NCI-H748 (cell line): ENCODE data around the gene CPNE7.

Source experiments
- DNase-seq: peaks from one replicate; lab custom pipeline; 2025; ENCODE audit not compliant: unreplicated experiment; lab: John Stamatoyannopoulos, UW

The CPNE7 gene

GRCh38 chr16:89549007-89549700, 26.4 kb upstream of the CPNE7 start:
- no peak for DNase-seq

DNA sequence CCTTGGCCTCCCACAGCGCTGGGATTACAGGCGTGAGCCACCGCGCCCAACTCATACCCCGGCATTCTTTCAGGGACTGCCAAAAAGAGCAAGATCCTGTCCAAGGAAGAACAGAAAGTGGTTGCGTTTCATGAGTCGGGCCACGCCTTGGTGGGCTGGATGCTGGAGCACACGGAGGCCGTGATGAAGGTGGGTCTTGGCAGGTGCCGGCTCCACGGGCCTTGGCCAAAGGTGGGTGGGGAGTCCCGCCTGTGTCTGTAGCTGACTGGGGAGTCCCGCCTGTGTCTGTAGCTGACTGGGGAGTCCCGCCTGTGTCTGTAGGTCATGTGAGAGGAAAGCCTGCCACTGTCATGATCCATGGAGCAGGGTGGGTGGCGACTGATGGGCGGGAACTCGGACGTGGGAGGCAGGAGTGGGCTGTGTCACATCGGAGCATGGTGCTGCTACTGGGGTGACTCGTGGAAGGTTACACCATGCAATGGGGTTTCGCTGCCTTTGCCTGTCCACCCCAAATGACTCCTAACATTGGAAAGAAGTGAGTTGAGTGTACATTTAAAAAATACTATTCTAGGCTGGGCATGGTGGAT, 25.0 kb upstream of the CPNE7 start:
- no peak for DNase-seq

DNA sequence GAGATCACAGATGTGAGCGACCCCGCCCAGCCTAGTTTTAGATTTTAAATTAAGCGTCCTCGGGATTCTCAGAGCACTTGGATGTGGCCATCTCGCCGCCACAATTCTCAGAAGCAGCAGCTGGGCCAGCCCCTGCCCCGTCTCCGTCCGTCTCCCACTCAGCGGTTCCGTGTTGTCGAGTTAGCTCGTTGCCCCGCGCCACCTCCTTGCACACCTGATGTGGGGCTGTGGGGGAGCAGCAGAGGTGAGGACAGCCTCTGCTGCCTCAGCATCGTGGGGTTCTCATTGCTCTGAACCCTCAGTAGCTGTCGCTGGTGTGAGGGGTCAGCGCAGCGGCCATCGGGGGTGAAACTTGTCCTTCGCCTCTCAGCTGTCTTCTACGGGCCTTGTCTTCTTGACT, 23.2 kb upstream of the CPNE7 start:
- no peak for DNase-seq

GRCh38 chr16:89552913-89553312, 22.6 kb upstream of the CPNE7 start:
- DNase-seq = no peak

DNA sequence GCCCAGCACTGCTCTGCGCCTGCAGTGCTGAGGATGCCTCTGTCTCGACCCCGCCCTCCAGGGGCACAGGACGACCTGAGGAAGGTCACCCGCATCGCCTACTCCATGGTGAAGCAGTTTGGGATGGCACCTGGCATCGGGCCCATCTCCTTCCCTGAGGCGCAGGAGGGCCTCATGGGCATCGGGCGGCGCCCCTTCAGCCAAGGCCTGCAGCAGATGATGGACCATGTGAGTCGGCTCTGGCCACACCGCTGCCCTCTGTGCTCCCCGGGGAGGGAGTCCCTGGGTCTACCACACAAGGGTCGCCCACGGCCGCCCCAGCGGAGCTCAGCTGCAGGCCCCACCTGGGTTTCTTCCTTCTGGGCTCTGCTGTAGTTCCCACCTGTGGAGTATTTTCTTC, 21.8 kb upstream of the CPNE7 start:
- no peak for DNase-seq

- no peak for DNase-seq
Observed at GRCh38 chr16:89554343-89554742, 21.2 kb upstream of the CPNE7 start.

DNA sequence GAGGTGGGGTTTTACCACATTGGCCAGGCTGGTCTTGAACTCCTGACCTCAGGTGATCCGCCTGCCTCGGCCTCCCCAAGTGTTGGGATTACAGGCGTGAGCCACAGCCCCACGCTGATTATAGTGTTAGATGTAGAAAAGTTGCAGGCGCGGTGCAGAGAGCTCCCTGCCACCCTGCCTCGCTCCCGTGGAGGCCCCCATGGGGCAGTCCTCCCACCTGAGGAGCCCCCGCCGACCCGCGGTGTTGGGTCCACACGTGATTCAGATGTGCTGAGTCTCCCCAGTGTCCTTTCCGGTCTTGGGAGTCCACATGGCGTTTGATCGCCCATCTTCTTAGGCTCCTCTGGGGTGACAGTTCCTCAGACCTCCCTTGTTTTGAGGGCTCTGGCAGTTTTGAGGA, 20.3 kb upstream of the CPNE7 start:
- DNase-seq = no peak

DNA sequence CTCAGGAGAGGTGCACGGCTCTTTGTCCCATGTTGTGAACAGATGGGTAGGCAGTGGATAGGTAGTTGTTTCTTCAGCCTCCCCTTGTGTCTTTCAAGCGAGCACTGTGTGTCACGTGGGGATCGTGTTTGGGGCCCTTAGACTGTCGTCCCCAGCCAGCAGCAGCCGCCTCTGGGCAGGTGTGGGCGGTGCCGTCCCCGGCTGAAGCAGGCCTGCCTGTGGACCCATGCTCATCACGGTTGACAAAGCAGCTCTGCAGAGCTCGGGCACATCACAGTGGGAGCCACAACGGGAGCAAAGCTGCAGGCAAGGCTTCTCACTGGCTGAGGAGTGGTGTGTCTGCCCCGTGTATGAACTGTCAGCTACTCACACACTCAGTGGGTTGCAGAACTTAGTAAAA, 19.8 kb upstream of the CPNE7 start:
- no peak for DNase-seq

DNA sequence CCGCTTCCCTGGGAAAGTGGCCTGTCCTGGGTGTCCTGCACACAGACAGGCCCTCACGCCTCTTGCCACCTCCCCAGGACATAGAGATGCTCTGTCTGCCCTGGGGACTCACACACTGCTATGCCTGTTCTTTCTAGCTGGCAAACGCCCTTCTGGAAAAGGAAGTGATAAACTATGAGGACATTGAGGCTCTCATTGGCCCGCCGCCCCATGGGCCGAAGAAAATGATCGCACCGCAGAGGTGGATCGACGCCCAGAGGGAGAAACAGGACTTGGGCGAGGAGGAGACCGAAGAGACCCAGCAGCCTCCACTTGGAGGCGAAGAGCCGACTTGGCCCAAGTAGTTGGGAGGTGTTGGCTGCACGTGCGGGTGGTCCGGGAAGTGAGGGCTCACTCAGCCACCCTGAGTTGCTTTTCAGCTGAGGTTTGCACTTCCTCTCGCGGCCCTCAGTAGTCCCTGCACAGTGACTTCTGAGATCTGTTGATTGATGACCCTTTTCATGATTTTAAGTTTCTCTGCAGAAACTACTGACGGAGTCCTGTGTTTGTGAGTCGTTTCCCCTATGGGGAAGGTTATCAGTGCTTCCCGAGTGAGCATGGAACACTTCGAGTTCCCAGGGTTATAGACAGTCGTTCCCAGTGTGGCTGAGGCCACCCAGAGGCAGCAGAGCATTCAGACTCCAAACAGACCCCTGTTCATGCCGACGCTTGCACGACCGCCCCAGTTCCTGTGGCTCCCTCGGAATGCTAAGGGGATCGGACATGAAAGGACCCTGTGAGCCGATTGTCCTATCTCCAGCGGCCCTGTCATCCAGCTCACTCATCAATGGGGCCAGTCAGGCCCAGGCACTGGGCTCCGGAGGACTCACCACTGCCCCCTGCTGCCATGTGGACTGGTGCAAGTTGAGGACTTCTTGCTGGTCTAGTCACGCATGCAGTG, 18.5 kb upstream of the CPNE7 start:
- peak; percentile 46 for DNase-seq

DNA sequence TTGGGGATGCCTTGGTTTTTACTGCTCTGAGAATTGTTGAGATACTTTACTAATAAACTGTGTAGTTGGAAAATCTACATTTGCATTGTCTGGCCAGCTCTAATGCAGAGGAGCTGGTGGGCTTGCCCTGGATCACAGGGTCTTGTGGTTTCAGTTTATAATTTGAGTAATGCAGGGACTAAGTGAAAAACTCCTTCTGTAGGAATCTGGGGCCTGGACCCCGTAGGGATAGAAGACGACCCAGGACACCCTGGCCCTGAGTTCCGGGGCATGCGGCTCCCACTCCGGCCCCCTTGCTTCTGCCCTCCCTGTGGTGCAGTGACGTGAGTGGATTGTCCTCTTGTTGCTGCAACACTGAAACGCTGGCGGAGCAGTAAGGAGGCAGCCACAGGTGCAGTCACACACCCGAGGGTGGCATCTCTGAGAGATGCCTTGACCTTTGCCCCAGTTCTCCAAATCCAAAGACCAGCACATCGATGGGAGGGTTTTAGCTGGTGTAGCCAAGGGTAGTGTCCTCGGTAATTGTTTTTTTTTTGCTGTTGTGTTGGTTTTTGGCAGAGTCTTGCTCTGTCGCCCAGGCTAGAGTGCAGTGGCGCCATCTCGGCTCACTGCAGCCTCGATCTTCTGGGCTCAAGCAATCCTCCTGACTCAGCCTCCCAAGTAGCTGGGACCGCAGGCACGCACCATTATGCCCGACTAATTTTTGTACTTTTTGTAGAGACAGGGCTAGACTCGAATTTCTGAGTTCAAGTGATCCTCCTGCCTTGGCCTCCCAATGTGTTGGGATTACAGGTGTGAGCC, 17.7 kb upstream of the CPNE7 start:
- DNase-seq = no peak

GRCh38 chr16:89560378-89561141, 15.0 kb upstream of the CPNE7 start, which contains the start of gene RPL13:
RPL13 (plus strand) TSS chr16:89560682; CDS start chr16:89560960, 278 bp downstream.
- peak; percentile 93 for DNase-seq

DNA sequence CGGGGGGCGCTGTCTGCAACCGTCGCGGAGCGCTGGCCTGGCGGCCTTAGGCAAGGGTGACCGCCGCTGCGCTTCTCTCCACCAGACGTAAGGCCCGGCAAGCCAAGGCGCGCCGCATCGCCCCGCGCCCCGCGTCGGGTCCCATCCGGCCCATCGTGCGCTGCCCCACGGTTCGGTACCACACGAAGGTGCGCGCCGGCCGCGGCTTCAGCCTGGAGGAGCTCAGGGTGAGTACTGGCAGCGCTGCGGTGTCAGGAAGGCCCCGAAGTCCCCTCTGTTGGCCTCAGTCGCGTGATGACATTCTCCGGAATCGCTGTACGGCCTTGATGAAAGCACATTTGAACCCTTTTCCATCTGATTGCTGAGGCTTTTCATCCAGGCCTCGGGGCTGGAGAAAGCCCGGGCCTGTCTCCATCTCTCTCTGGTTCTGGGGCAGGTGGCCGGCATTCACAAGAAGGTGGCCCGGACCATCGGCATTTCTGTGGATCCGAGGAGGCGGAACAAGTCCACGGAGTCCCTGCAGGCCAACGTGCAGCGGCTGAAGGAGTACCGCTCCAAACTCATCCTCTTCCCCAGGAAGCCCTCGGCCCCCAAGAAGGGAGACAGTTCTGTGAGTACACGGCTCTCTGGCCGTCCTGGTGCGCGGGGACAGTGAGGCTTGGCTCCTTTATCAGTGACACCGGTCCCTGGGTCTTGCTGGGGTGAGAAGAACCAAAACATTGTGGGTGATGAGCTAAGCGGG, 14.2 kb upstream of the CPNE7 start:
- DNase-seq = no peak

DNA sequence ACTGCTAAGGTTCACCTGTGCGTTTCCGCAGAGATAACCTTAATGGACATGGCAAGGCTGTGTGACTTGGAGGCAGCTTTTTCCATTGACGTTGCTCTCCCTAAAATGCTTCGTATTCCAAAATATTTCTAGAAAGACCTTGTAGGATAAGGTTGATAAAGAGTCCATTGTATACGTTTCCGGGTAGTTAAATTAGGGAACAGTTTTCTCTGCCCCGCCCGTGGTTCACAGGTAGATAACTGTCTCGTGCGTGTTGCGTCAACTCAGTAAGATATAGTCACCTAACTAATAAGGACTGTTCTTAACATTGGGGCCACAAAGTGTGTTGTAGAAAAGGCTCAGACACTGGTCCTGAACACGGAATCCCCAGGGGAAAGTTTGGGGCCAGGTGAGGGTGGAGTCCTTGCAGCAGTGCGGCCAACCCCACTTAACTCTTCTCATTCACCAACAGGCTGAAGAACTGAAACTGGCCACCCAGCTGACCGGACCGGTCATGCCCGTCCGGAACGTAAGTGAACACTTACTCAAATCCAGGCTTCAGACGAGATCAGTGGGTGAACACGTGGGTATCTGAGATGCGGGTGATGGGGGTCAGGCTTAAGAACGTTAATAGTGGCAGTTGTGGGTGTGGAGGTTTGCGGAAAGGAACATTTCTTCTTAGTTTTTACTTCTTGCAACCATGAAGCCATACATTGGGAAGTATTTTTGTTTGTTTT, 13.5 kb upstream of the CPNE7 start:
- no peak for DNase-seq

GRCh38 chr16:89562939-89563338, 12.6 kb upstream of the CPNE7 start:
- no peak for DNase-seq

DNA sequence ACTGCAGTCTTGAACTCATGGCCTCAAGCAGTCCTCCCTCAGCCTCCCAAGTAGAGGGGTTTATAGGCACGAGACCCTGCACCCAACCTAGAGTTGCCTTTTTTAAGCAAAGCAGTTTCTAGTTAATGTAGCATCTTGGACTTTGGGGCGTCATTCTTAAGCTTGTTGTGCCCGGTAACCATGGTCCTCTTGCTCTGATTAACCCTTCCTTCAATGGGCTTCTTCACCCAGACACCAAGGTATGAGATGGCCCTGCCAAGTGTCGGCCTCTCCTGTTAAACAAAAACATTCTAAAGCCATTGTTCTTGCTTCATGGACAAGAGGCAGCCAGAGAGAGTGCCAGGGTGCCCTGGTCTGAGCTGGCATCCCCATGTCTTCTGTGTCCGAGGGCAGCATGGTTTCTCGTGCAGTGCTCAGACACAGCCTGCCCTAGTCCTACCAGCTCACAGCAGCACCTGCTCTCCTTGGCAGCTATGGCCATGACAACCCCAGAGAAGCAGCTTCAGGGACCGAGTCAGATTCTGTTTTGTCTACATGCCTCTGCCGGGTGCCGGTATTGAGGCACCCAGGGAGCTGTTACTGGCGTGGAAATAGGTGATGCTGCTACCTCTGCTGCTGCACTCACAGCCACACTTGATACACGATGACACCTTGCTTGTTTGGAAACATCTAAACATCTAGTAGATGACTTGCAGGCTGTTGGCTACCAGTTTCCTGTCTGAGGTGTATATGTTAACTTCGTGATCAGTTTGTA, 11.7 kb upstream of the CPNE7 start:
- no peak for DNase-seq

GRCh38 chr16:89564476-89565255, 10.9 kb upstream of the CPNE7 start:
- no peak for DNase-seq

- DNase-seq = no peak
Observed at GRCh38 chr16:89565256-89565505, 10.4 kb upstream of the CPNE7 start.
